ENCODE results near the gene RAB27A. TPM values are rescaled to one million over a fixed set of nuclear protein-coding genes. Genes with fewer than 3 reads are reported as not detected.

Gene RAB27A
- total RNA-seq, 2 donors from 2014 or later, result 5.0 to 7.9 TPM

DNA sequence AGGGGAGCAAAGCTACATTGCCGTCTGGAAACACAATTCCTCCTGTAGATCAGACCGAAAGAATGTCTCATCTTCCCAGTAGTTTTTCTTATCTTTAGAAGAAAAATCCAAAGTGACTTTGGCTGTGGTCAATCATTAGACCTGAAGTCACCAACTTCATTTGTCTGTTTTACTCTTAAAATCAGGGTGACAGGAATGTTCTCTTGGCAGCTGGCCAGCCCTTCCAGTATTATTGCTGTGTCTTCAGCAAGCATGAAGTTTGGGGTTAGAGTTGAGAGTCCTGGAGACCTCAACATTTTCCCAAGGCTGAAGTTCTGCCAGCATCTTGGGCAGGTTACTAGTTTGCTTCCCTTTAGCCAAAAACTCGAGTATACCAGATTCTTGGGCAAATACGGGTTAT, 125.3 kb downstream of the RAB27A start:
- H3K4me1 ChIP-seq, result no peaks in the 10 kb centered on the region
- TF ChIP-seq, protein P1, sequence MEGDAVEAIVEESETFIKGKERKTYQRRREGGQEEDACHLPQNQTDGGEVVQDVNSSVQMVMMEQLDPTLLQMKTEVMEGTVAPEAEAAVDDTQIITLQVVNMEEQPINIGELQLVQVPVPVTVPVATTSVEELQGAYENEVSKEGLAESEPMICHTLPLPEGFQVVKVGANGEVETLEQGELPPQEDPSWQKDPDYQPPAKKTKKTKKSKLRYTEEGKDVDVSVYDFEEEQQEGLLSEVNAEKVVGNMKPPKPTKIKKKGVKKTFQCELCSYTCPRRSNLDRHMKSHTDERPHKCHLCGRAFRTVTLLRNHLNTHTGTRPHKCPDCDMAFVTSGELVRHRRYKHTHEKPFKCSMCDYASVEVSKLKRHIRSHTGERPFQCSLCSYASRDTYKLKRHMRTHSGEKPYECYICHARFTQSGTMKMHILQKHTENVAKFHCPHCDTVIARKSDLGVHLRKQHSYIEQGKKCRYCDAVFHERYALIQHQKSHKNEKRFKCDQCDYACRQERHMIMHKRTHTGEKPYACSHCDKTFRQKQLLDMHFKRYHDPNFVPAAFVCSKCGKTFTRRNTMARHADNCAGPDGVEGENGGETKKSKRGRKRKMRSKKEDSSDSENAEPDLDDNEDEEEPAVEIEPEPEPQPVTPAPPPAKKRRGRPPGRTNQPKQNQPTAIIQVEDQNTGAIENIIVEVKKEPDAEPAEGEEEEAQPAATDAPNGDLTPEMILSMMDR (IDR thresholded peaks at IDR 0.05), result no peak
- DNase-seq (ENCODE audit: low spot score), result no peak
- peaks cover 0 to 6% of the 10 kb centered on the region in 2 donors for H3K9me3 ChIP-seq
- no peak overlapping the region for H3K4me3 ChIP-seq
- no peaks in the 10 kb centered on the region for H3K27me3 ChIP-seq
- no peaks in the 10 kb centered on the region for H3K36me3 ChIP-seq
- no peak overlapping the region for H3K27ac ChIP-seq

Other genes with a start within 250 kb of the RAB27A start
- gene RSL24D1, start 92.9 kb downstream of the RAB27A start, total RNA-seq, result 10 to 100 TPM; 42.6 to 48.2 TPM
- 10 to 100 TPM; 11.4 to 14.8 TPM for gene PIGBOS1, start 29.3 kb upstream of the RAB27A start, total RNA-seq
- 1 to 10 TPM; 3.2 to 3.3 TPM for gene PIGB, start 29.4 kb upstream of the RAB27A start, total RNA-seq
- gene CCPG1, start 118.5 kb upstream of the RAB27A start, total RNA-seq, result 10 to 100 TPM; 54.7 to 81.4 TPM
- 1 to 10 TPM; 1.6 to 5.6 TPM for gene PIERCE2, start 118.7 kb upstream of the RAB27A start, total RNA-seq
- gene DNAAF4, start 218.4 kb upstream of the RAB27A start, total RNA-seq, result 1 to 10 TPM; 1.0 to 1.1 TPM